ENCODE results near the gene TLK2.
A peak's percentile ranks its signal among the peaks of the same experiment; 100 is the strongest.
"Not testable (repeated sequence)": the region's sequence is repeated elsewhere in the genome, so short reads cannot be mapped to it uniquely, and the experiment has no call there.

The TLK2 gene

GRCh38 chr17:62478424-62478879, at the start of gene TLK2:
Gene TLK2, plus strand, starts transcription at chr17:62478825. Its CDS starts 2,301 bp downstream, at chr17:62481126.
- peak; percentile 84 for DNase-seq

DNA sequence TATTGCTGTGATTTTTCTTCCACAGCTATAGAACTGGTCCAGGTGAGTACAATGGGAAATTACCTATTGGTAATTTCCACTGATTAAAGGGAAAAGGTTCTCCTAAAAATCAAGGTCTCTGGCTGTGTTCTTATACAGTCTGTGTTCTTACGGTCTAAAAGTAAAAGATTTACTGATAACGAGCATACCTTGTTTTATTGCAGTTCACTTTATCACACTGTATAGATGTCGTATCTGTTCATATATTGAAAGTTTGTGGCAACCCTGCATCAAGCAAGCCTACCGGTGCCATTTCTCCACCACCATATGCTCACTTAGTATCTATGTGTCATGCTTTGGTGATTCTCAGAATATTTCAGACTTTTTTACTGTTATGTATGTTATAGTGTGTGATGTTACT, 43.4 kb upstream of the TLK2 start:
- DNase-seq = not testable (repeated sequence)

DNA sequence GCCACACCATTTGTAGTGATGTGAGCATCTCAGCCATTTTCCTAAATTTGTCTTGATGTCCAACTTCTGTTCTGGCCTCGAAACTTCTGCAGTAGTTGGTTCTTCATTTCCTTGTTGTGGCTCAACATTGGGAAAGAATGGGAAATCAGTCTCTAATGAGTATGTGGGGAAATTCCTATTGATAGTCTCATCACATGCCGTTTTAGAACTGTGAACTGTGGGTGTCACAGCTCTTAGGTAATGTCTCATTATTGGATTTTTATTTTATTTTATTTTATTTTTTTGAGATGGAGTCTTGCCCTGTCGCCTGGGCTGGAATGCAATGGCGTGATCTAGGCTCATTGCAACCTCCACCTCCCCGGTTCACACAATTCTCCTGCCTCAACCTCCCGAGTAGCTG, 37.4 kb upstream of the TLK2 start:
- not testable (repeated sequence) for DNase-seq

- DNase-seq = no peak
Measured at GRCh38 chr17:62444063-62444462, 34.6 kb upstream of the TLK2 start.

DNA sequence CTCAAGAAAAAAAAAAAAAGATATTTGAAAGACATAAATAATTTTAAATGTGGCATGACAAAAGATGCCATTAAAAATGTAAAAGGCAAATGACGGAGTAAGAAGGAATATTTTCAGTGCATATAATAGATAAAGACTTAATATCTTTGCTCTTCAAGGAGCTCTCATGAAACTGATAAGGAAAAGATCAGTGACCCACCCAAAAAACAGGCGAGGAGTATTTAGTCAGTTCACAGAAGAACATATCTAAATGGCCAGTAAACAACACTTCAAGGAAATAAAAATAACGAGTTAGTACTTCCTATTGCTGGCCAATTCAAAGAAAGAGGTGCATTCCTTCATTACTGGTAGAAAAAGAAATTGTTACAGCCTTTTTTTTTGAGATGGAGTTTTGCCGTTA, 32.8 kb upstream of the TLK2 start:
- DNase-seq = not testable (repeated sequence)

GRCh38 chr17:62452195-62452594, 26.4 kb upstream of the TLK2 start:
- not testable (repeated sequence) for DNase-seq

DNA sequence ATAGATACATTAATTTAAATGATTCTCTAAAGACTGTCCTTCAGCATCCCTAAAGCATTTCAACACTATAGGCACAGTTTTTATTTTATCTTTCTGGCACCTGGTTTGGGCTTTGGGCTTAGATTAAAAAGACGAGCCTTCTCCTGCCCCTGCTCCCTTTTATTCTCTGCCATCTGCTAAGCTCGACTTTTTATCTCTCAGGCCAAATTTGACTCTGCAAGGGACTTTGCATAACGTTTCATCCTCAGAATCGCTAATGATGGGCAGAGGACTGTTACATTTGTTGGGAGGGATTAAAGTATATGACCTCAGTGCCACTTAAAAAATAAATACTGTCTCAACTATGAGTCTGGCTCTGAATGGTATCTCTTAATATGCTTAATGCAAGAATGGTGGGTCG, 25.6 kb upstream of the TLK2 start:
- DNase-seq = not testable (repeated sequence)

DNA sequence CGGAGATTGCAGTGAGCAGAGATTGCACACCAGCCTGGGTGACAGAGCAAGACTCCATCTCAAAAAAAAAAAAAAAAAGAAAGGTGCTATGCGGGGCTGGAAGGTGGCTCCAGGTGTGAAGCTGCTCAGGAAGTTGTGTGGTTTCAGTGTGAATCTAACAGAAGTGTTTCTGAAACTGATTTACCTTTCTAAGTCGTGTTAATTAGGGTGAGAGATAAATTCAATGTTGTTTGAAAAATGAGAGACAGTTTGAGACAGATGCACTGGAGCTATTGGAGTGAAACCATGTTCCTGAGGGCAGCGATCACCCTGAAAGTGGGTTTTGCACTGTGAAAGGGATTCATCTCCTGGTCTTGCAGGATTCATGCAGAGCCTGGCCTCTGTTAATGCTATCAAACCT, 25.0 kb upstream of the TLK2 start:
- not testable (repeated sequence) for DNase-seq

DNA sequence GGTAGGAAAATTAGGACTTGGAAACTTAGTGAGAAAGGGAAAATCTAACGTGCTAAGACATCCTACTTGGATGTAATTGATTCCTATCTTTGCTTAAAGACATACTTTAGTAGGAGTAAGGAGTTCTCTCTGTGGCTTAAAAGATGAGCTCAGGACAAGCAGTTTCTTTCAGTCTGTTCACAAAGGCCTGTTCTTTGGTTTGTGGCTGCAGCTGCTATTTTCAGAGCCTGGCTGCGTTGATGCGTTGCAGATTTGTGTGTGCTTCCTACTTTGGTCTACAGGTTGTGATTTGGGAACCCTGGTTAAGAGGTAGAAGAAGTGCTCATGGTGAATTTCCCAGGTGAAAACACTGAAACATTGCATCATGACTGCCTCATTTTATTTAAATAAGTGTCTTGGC, 24.5 kb upstream of the TLK2 start:
- not testable (repeated sequence) for DNase-seq

DNA sequence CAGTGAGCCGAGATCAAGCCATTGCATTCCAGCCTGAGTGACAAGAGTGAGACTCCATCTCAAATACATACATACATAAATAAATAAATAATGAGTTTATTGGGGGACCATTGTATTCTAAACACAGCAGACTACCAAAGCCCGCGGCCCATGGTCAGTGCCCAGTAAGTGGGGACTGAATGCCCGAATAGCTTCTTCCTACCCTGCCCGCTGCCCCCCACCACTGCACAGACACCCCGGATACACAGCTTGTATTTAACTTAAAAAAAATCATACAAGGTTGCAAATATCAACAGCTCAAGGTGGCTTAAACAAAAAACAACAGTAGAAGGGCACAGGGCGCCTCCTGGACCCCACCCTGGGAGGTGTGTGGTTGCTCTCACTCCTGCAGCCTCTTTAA, 22.6 kb upstream of the TLK2 start:
- DNase-seq = no peak

DNA sequence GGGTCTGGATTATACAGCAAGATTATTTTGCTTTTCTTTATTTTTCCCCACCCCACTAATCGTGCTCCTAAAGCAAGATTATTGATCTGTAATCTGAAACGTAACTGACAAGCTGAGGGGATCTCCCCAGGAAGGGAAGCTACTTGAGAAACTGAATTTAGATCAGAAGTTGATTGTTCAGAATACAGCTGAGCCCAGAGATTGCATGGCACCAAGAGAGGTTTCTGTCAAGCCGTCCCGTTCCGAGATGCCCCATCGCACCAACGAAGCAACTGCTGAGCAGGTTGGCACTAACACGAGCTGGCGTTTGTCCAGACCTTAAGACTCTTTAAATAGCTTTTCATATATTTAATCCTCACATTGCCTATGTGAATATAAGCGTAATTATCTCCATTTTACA, 20.1 kb upstream of the TLK2 start:
- DNase-seq = not testable (repeated sequence)

- not testable (repeated sequence) for DNase-seq
Measured at GRCh38 chr17:62464422-62464821, 14.2 kb upstream of the TLK2 start.

DNA sequence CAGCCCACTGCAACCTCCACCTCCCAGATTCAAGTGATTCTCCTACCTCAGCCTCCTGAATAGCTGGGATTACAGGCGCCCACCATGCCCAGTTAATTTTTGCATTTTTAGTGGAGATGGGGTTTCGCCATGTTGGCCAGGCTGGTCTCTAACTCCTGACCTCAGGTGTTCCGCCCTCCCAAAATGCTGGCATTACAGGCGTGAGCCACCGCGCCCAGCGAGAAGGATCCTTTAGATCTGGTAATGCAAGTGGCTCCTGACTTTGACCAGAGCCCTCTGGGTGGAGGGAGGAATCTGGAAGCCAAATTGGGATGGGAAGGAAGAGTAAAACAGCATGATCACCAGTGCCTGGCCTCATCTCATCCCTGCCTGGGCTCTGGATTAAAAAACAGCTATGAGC, 13.4 kb upstream of the TLK2 start:
- DNase-seq = not testable (repeated sequence)

GRCh38 chr17:62470666-62471379, 7.8 kb upstream of the TLK2 start:
- DNase-seq = peak; percentile 64

DNA sequence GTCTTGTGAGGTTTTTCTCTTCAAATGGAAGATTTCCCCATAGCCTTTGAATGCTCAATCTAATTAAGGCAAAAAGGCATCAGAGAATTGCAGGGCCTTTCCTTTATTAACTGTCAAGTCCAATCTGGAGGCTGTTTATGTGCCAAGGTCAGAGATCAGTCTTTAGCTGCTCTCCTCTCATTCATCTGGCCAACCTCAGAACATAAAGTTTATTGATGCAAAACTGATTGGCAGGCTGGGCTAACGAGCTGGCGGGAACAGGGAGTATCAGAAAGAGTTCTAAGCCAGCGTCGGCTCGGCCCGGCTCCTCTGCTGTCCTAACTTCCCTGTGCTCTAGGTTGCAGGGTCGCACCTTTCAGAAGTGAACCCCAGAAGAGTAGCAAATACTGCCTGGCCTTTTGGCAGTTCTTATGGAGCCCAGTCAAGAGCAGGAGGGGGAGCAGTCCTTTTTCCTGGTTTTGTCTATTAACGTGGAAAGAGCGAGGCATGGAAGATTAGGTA, 7.2 kb upstream of the TLK2 start:
- not testable (repeated sequence) for DNase-seq

DNA sequence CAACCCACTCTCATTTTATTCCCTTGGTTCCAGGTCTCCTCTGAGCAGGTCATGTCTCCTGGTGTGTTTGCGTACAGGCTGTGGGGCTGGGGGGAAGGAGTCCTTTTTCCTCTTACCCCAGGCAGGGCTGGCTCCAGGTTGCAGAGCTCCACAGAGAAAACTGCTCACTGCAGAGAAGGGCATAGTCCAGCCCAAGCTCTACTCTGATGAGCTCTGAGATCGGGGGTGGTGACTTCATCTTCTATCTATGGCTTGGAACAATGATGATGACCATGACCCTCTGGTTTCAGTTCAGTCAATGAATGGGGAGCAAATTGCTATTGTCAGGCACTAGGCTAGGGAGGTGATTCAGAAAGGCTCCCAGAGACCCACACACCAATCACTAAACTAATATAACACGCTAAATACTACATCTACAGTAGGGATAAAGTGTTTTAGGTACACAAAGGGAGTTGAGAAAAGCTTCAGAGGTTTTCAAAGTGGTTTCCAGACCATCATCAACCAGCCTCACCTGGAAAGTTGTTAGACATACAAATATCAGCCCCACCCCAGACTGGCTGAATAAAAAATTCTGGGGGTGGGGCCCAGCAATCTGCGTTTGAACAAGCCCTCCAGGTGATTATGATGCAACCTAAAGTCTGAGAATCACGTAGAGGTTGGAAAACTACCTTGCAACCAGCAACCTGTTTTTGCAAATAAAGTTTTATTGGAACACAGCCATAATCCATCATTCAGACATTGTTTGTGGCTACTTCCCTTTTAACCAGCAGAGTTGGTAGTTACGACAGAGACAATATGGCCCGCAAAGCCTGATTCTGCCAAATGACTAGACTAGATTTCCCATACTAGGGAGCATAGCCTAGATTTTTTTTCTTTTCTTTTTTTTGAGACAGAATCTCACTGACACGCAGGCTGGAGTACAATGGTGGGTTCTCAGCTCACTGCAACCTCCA, 5.3 kb upstream of the TLK2 start:
- not testable (repeated sequence) for DNase-seq

GRCh38 chr17:62477111-62477510, 1.5 kb upstream of the TLK2 start:
- DNase-seq = not testable (repeated sequence)

GRCh38 chr17:62477718-62478408, 762 bp upstream of the TLK2 start:
- not testable (repeated sequence) for DNase-seq

DNA sequence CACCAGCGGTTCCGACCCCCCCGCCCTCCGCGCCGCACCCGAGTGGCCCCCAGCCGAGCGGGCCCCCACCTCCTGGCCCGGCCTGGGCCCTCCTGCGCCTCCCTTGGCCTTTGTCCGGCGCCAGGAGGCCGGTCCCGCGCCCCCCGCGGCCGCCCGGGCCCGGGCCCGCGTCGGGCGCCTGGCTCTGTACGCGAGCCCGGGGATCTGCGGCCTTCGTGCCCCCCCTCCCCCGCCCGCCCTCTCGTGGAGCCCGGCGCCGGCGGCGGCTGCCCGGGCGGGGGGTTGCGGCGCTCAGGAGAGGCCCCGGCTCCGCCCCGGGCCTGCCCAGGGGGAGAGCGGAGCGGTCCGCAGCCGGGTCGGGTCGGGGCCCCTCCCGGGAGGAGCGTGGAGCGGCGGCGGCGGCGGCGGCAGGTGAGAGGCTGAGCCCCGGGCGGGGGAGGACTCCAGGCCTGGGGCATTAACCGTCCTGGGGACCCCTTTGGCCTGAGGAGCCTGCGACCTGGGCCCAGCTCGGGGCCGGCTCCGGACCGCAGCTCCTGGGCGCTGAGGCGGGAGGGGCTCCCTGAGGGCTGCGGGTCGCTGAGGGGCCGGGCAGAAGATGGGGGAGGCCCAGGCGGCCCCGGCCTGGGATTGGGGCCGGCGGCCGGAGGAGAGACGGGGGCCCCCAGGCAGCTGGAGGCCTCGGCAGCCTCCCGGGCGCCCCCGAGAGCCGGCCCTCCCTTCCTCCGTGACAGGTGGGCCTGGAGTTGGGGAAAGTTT, 434 bp downstream of the TLK2 start:
- DNase-seq = not testable (repeated sequence)

DNA sequence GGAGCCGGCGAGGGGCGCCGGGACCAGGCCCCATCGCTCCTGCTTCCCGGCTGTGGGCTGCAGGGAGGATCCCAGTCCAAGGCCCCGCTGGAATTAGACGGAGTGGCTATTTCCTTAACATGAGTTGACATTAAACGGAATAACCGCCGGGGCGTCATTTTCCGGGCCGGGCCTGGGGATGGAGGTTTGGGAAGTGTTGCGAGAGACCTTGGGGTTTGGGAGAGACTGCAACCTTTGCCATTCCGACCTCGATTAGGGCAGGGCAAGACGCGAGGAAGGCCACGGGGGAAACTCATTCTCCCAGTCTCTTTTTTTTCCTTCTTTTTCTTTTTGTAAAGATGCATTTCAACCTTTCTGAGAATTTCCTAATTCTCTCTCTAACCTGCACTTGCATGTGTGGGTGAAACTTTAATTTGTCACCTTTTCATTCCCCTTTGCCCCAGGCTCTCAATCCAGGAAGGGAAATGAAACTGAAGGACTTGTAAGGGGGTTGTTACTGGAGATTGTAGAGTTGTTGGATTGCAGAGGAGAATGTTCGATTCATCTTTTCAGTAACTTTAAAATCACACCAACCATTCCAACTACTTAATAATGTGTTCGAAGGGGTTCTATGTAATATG, 1.1 kb downstream of the TLK2 start:
- not testable (repeated sequence) for DNase-seq

GRCh38 chr17:62482553-62482952, 3.9 kb downstream of the TLK2 start:
- not testable (repeated sequence) for DNase-seq

DNA sequence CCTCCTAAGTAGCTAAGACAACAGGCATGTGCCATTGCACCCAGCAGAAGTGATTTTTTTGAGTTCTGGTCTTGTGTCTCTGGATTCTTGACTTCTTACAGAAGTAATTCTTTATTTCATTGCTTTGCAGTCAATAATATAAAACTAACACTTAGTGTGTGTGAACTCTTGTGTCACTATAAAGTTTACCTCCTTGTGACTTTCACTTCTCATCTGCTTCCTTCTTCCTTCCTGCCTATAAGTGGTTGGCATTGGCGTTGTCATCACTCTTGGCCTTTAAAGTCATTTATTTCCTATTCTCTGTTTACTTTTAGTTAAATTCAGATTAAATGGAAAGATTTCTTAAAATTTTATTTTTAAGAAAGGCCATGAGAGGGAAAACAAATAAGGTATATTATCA, 12.4 kb downstream of the TLK2 start:
- not testable (repeated sequence) for DNase-seq

Data from NCI-H2171 (cell line).